GM12878 (cell line): ENCODE data around the gene PDE1C. TPM values are rescaled to one million over a fixed set of nuclear protein-coding genes. Genes with fewer than 3 reads are reported as not detected.

Experiments
- ATAC-seq: fragments of 200-7000 bp; cut with Tn5 transposase; 3 replicates; pipeline ENCODE4 v1.9.1; 2020; ENCODE audit warnings: mild to moderate bottlenecking, moderate library complexity
- BruUV-seq: library from RNA; stranded (reverse); fragments of 400-500 nt; replicated peaks from 2 replicates; lab custom pipeline; 2021; lab: Mats Ljungman, UMichigan
- CTCF ChIA-PET: fragments of 300-600 bp; sonication (Branson Sonifier 250); formaldehyde crosslinking; extraction: SDS; loops from one replicate; lab custom pipeline; 2021; ENCODE audit warnings: inconsistent platforms; lab: Yijun Ruan, JAX
- POLR2A ChIA-PET: fragments of 350-600 bp; formaldehyde crosslinking; extraction: SDS; loops from one replicate; lab custom pipeline; 2021; ENCODE audit warnings: inconsistent platforms; lab: Charles Lee
- RAD21 ChIA-PET: fragments of 300-600 bp; sonication (Branson Sonifier 250); formaldehyde crosslinking; loops from one replicate; lab custom pipeline; 2023; ENCODE audit warnings: antibody characterized with exemption; ENCODE audit not compliant: unreplicated experiment; lab: Charles Lee
- SMC1A ChIA-PET: fragments of 300-600 bp; sonication (Branson Sonifier 250); formaldehyde crosslinking; loops from one replicate; lab custom pipeline; 2023; ENCODE audit not compliant: unreplicated experiment, uncharacterized antibody; lab: Charles Lee
- DNase-seq: peaks from one replicate; pipeline ENCODE4 v3.0.0-alpha.2; 2011; ENCODE audit warnings: low read depth, low spot score
- FAIRE-seq: peaks from 3 replicates; lab custom pipeline; 2011; peaks lifted over from hg19 to GRCh38; lab: Jason Lieb, UNC
- H2AFZ ChIP-seq: 2 replicates; pipeline ENCODE4 v1.6.0; 2011; ENCODE audit warnings: low read depth, low read length, control low read depth; ENCODE audit not compliant: control insufficient read depth
- H3K27ac ChIP-seq: 2 replicates; pipeline ENCODE4 v1.5.1; 2011; ENCODE audit warnings: control low read depth; ENCODE audit not compliant: control insufficient read depth, insufficient read depth
- H3K27me3 ChIP-seq, 2 experiments: replicated peaks in 1 of 2; 2 replicates each; pipeline versions ENCODE4 v1.6.0 to v1.6.1; 2011; ENCODE audit warnings: low read length in 1 of 2; ENCODE audit not compliant: control insufficient read depth in 2 of 2, insufficient read depth in 2 of 2
- H3K36me3 ChIP-seq, 2 experiments: 2 replicates each; pipeline ENCODE4 v1.5.1; 2011; ENCODE audit warnings: low read length in 1 of 2; ENCODE audit not compliant: control insufficient read depth in 2 of 2, insufficient read depth in 2 of 2
- H3K4me1 ChIP-seq: 2 replicates; pipeline ENCODE4 v1.6.1; 2011; ENCODE audit warnings: mild to moderate bottlenecking, low read length, moderate library complexity, mixed read lengths; ENCODE audit not compliant: control insufficient read depth, insufficient read depth
- H3K4me2 ChIP-seq: 2 replicates; pipeline ENCODE4 v1.6.0; 2011; ENCODE audit warnings: control low read depth; ENCODE audit not compliant: control insufficient read depth, insufficient read depth
- H3K4me3 ChIP-seq: fragments of 200-600 bp; sonication (generic); 2 replicates; pipeline ENCODE4 v1.5.1; 2016
- H3K79me2 ChIP-seq: 2 replicates; pipeline ENCODE4 v1.6.0; 2011; ENCODE audit warnings: low read length; ENCODE audit not compliant: control insufficient read depth, insufficient read depth
- H3K9ac ChIP-seq: 2 replicates; pipeline ENCODE4 v1.8.0; 2011; ENCODE audit warnings: low read length, control low read depth, mixed read lengths; ENCODE audit not compliant: control insufficient read depth, insufficient read depth
- H3K9me3 ChIP-seq: replicated peaks from 3 replicates; pipeline ENCODE4 v1.5.1; 2011; ENCODE audit warnings: mild to moderate bottlenecking, low read length; ENCODE audit not compliant: control insufficient read depth, insufficient read depth
- H4K20me1 ChIP-seq: 2 replicates; pipeline ENCODE4 v1.6.0; 2011; ENCODE audit not compliant: control insufficient read depth, insufficient read depth
- BCL11A ChIP-seq: IDR thresholded peaks from 2 replicates; pipeline ENCODE4 v1.6.1; 2011; ENCODE audit warnings: low read depth, low read length
- BRCA1 ChIP-seq: IDR thresholded peaks from 2 replicates; pipeline ENCODE4 v1.6.1; 2011; ENCODE audit warnings: low read depth, low read length, improper control_type of control experiment
- CEBPB ChIP-seq, 2 experiments: fragments of 150-350 bp in 1 of 2; IDR thresholded peaks; 2 replicates each; pipeline ENCODE4 v1.6.1; 2012 to 2014; ENCODE audit warnings: low read depth in 2 of 2, low read length in 2 of 2, borderline replicate concordance in 1 of 2, inconsistent platforms in 1 of 2
- HCFC1 ChIP-seq: fragments of 150-350 bp; IDR thresholded peaks from 2 replicates; pipeline ENCODE4 v1.6.1; 2014; ENCODE audit warnings: low read length
- IKZF1 ChIP-seq: fragments of 450-650 bp; conservative IDR thresholded peaks from 2 replicates; pipeline ENCODE4 v1.6.1; 2017; ENCODE audit warnings: antibody characterized with exemption, mild to moderate bottlenecking
- IKZF2 ChIP-seq, 2 experiments: fragments of 450-650 bp; IDR thresholded peaks; 2 replicates each; pipeline ENCODE4 v1.6.1; 2017; ENCODE audit warnings: mild to moderate bottlenecking in 2 of 2, moderate library complexity in 2 of 2
- JUND ChIP-seq: IDR thresholded peaks from 2 replicates; pipeline ENCODE4 v1.6.1; 2012; ENCODE audit warnings: low read depth, mild to moderate bottlenecking, low read length, improper control_type of control experiment, moderate library complexity
- KAT2A ChIP-seq: conservative IDR thresholded peaks from 2 replicates; pipeline ENCODE4 v1.6.1; 2011; ENCODE audit warnings: low read depth, low read length; ENCODE audit not compliant: control insufficient read depth
- STAT1 ChIP-seq: fragments of 450-650 bp; conservative IDR thresholded peaks from 2 replicates; pipeline ENCODE4 v1.6.1; 2014; ENCODE audit warnings: antibody characterized with exemption, mild to moderate bottlenecking
- YBX1 ChIP-seq: fragments of 450-650 bp; IDR thresholded peaks from 2 replicates; pipeline ENCODE4 v1.6.1; 2016; ENCODE audit warnings: antibody characterized with exemption
- ZBED1 ChIP-seq: IDR thresholded peaks from 2 replicates; pipeline ENCODE4 v1.6.1; 2016; ENCODE audit warnings: borderline replicate concordance
- ZBTB11 ChIP-seq: fragments of 450-650 bp; formaldehyde crosslinking; IDR thresholded peaks from 2 replicates; pipeline ENCODE4 v1.5.0; 2022; ENCODE audit warnings: mild to moderate bottlenecking, missing genetic modification characterization
- ZNF217 ChIP-seq: fragments of 450-650 bp; IDR thresholded peaks from 2 replicates; pipeline ENCODE4 v1.6.1; 2017; ENCODE audit warnings: antibody characterized with exemption, mild to moderate bottlenecking
- ZNF274 ChIP-seq: IDR thresholded peaks from one replicate; pipeline ENCODE4 v1.8.0; 2011; ENCODE audit not compliant: insufficient read length, insufficient read depth
- ZNF622 ChIP-seq: fragments of 450-650 bp; IDR thresholded peaks from 2 replicates; pipeline ENCODE4 v1.6.1; 2017; ENCODE audit warnings: mild to moderate bottlenecking, inconsistent platforms
- WGBS: methylation state at CpG from one replicate; pipeline ENCODE4 v1.1.6; 2016; ENCODE audit warnings: low lambda C conversion rate; ENCODE audit not compliant: insufficient replicate concordance, insufficient coverage; ENCODE audit errors: missing lambda C conversion rate; 5-methylcytosine and 5-hydroxymethylcytosine counted together
- in situ Hi-C: fragments of 300-500 bp; cut with MboI; formaldehyde crosslinking; loops from 9 replicates; pipeline ENCODE4 v1.14.3; 2018; ENCODE audit warnings: mixed read lengths
- intact Hi-C: fragments of 100-400 bp; cut with micrococcal nuclease; formaldehyde crosslinking; loops from one replicate; pipeline ENCODE4 v1.14.2; 2022; ENCODE audit not compliant: unreplicated experiment
- polyA plus RNA-seq, 11 experiments: library from polyadenylated mRNA; depleted of rRNA in 4 of 11; unstranded in 6 of 11; stranded (reverse) in 5 of 11; fragments of >200 nt; fragmentation: Nextera tagmentation in 4 of 11; fragmentation: Illumina TruSeq in 1 of 11; extraction: Ambion mirVana in 4 of 11; extraction: Trizol in 1 of 11; gene quantifications; 1 replicate in 1 of 11; 2 replicates in 10 of 11; pipeline versions ENCODE4 v1.2.1 to v1.2.3, GENCODE V29; 2011 to 2016; ENCODE audit warnings: inconsistent platforms in 2 of 11, missing spikeins in 2 of 11, low read depth in 1 of 11
- total RNA-seq, 4 experiments: library from RNA; depleted of rRNA in 3 of 4; stranded (reverse); fragments of >200 nt in 3 of 4; fragmentation: Illumina TruSeq in 1 of 4; extraction: Trizol in 1 of 4; gene quantifications; 2 replicates each; pipeline versions ENCODE4 v1.2.1 to v1.2.3, GENCODE V29; 2013 to 2021

The PDE1C gene
- total and polyA plus RNA-seq, 10 of the 15 experiments (the other 5 are each of a cell fraction or from before 2014, with no cell fraction given): 0.29 to 2.3 (median 0.70) TPM

GRCh38 chr7:32115831-32116230, 45.6 kb upstream of the PDE1C start:
- no peak for FAIRE-seq
- 5% methylated on average over 1 of the region's 1 CpG for WGBS

GRCh38 chr7:32108651-32109050, 38.4 kb upstream of the PDE1C start:
- no peak for FAIRE-seq

More at GRCh38 chr7:32115831-32116230, 45.6 kb upstream of the PDE1C start:
- TF ChIP-seq JUND: no peak
- TF ChIP-seq ZNF274: no peak
- no peak for TF ChIP-seq ZNF217
- no peak for TF ChIP-seq STAT1
- TF ChIP-seq YBX1: no peak
- no peak for TF ChIP-seq BRCA1
- TF ChIP-seq KAT2A: no peak
- no peak for TF ChIP-seq BCL11A
- no peak for TF ChIP-seq IKZF1
- no peak for TF ChIP-seq ZNF622
- no peak overlapping the region for H3K27ac ChIP-seq
- in situ Hi-C loops (no loop called here), intact Hi-C loops (no loop called here)
- no peak overlapping the region for H3K4me2 ChIP-seq
- no peak for DNase-seq
- H3K9me3 ChIP-seq: peaks cover 3% of the 10 kb centered on the region; the same call in 1 of the 3 replicates
- no peak overlapping the region for H2AFZ ChIP-seq
- no peak overlapping the region for H3K9ac ChIP-seq
- H3K4me3 ChIP-seq: no peak overlapping the region
- RAD21 ChIA-PET: no interaction called here
- H3K4me1 ChIP-seq: no peaks in the 10 kb centered on the region
- H3K36me3 ChIP-seq: no peaks in the 10 kb centered on the region
- no TSS peak for BruUV-seq
- CTCF ChIA-PET: no interaction called here
- SMC1A ChIA-PET: no interaction called here
- H3K79me2 ChIP-seq: no peaks in the 10 kb centered on the region
- no peaks in the 10 kb centered on the region for H3K27me3 ChIP-seq
- H4K20me1 ChIP-seq: no peaks in the 10 kb centered on the region
- POLR2A ChIA-PET: no interaction called here
- ATAC-seq: no peak

More at GRCh38 chr7:32108651-32109050, 38.4 kb upstream of the PDE1C start:
- Histone ChIP-seq H4K20me1 (no peaks in the 10 kb centered on the region), H3K79me2 (no peaks in the 10 kb centered on the region), H3K9me3 (peaks cover 3% of the 10 kb centered on the region; the same call in 1 of the 3 replicates), H2AFZ (no peak overlapping the region), H3K4me2 (no peak overlapping the region), H3K36me3 (no peaks in the 10 kb centered on the region), H3K4me1 (no peaks in the 10 kb centered on the region), H3K9ac (no peak overlapping the region), H3K27me3 (no peaks in the 10 kb centered on the region), H3K4me3 (no peak overlapping the region), H3K27ac (no peak overlapping the region)
- no TSS peak for BruUV-seq
- no peak for DNase-seq
- no peak for TF ChIP-seq CEBPB (IDR thresholded peaks at IDR 0.05; ENCODE audit: borderline replicate concordance in 1 of 2, low read depth in 2 of 2, low read length in 2 of 2)
- TF ChIP-seq ZBED1: no peak
- TF ChIP-seq IKZF2 (IDR thresholded peaks at IDR 0.05): no peak
- no peak for TF ChIP-seq ZBTB11 (CRISPR knock-in tag)
- TF ChIP-seq ZNF274: no peak
- TF ChIP-seq HCFC1: no peak
- ChIA-PET SMC1A (no interaction called here), RAD21 (no interaction called here), POLR2A (no interaction called here), CTCF (no interaction called here)
- ATAC-seq: no peak
- intact Hi-C loops (no loop called here), in situ Hi-C loops (no loop called here)
- WGBS: 0% methylated on average over 2 of the region's 2 CpGs
